C4-2B (cell line): ENCODE measurements around the gene LMAN2.

Source experiments
- ZFX ChIP-seq: fragments of 450-650 bp; IDR thresholded peaks from 2 replicates; pipeline ENCODE4 v1.6.1; 2017
- TF ChIP-seq, protein P1 (sequence below): fragments of 450-650 bp; conservative IDR thresholded peaks from 2 replicates; pipeline ENCODE4 v1.5.1; 2017; ENCODE audit warnings: mild to moderate bottlenecking

DNA sequence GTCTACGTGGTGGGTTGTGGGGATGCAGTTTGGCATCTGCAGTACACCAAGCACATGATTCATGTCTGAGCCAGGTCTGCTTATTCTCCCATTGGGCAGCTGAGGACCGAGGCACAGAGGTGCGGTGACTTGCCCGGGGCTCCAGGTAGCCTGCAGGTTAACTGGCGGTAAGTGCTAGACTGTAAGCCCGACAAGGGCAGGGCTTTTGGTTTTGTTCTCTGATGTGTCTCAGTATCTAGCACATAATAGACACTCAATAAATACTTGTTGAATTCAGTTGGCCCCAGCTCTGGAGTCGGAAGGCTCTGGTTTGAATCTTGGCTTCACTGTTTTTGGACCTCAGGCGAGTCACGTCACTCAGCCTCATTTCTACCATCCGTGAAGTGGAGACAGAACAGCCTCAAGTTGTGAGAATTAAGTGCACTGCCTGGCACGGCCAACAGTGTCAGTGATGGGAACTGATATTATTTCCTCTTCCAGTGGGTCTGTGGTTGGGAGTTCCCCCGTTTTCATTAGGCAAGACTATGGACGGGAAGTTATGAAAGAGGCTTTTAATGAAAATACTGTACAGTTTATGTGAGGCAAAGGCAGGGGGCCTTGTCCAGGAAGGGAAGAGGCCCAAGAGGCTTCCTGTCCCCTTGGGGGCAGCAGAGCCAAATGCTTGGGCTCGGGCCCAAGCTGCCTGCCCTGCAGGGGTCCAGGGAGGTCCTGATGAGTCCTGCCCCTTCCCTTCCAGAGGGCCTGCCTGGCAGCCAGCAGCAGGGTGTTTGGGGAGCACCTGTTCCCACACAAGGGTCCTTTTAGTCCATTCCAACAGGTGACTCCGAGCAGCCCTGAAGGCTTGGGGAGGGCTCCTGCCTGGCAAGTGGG, 44.6 kb downstream of the LMAN2 start:
- TF ChIP-seq, protein P1, sequence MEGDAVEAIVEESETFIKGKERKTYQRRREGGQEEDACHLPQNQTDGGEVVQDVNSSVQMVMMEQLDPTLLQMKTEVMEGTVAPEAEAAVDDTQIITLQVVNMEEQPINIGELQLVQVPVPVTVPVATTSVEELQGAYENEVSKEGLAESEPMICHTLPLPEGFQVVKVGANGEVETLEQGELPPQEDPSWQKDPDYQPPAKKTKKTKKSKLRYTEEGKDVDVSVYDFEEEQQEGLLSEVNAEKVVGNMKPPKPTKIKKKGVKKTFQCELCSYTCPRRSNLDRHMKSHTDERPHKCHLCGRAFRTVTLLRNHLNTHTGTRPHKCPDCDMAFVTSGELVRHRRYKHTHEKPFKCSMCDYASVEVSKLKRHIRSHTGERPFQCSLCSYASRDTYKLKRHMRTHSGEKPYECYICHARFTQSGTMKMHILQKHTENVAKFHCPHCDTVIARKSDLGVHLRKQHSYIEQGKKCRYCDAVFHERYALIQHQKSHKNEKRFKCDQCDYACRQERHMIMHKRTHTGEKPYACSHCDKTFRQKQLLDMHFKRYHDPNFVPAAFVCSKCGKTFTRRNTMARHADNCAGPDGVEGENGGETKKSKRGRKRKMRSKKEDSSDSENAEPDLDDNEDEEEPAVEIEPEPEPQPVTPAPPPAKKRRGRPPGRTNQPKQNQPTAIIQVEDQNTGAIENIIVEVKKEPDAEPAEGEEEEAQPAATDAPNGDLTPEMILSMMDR: no peak
- no peak for TF ChIP-seq ZFX
